Effector memory CD4-positive, alpha-beta T cell (primary cell): ENCODE data around the gene KRTDAP.
"Not testable (repeated sequence)": the region's sequence is repeated elsewhere in the genome, so short reads cannot be mapped to it uniquely, and the experiment has no call there.

ENCODE experiments used
- DNase-seq, 3 donors: peaks; one replicate each; pipeline ENCODE4 v3.0.0-alpha.2; 2020
- H3K27ac ChIP-seq: 2 replicates; pipeline ENCODE4 v1.7.0; 2013; ENCODE audit warnings: mild to moderate bottlenecking, low read length, moderate library complexity; ENCODE audit not compliant: insufficient read depth, poor library complexity, severe bottlenecking
- H3K27me3 ChIP-seq: replicated peaks from 2 replicates; pipeline ENCODE4 v1.7.0; 2013; ENCODE audit warnings: mild to moderate bottlenecking, low read length; ENCODE audit not compliant: insufficient read depth, control insufficient read depth, poor library complexity, severe bottlenecking
- H3K36me3 ChIP-seq: 2 replicates; pipeline ENCODE4 v1.7.0; 2013; ENCODE audit warnings: mild to moderate bottlenecking, low read length, moderate library complexity; ENCODE audit not compliant: control insufficient read depth, insufficient read depth
- H3K4me1 ChIP-seq: 2 replicates; pipeline ENCODE4 v1.7.0; 2013; ENCODE audit warnings: low read length, mild to moderate bottlenecking; ENCODE audit not compliant: control insufficient read depth, insufficient read depth, poor library complexity, severe bottlenecking
- H3K4me3 ChIP-seq: 2 replicates; pipeline ENCODE4 v1.7.0; 2013; ENCODE audit warnings: low read length, low read depth, mild to moderate bottlenecking; ENCODE audit not compliant: insufficient read depth, poor library complexity, severe bottlenecking
- H3K9me3 ChIP-seq: 2 replicates; pipeline ENCODE4 v1.7.0; 2013; ENCODE audit warnings: mild to moderate bottlenecking, low read length, moderate library complexity; ENCODE audit not compliant: control insufficient read depth

Gene KRTDAP

DNA sequence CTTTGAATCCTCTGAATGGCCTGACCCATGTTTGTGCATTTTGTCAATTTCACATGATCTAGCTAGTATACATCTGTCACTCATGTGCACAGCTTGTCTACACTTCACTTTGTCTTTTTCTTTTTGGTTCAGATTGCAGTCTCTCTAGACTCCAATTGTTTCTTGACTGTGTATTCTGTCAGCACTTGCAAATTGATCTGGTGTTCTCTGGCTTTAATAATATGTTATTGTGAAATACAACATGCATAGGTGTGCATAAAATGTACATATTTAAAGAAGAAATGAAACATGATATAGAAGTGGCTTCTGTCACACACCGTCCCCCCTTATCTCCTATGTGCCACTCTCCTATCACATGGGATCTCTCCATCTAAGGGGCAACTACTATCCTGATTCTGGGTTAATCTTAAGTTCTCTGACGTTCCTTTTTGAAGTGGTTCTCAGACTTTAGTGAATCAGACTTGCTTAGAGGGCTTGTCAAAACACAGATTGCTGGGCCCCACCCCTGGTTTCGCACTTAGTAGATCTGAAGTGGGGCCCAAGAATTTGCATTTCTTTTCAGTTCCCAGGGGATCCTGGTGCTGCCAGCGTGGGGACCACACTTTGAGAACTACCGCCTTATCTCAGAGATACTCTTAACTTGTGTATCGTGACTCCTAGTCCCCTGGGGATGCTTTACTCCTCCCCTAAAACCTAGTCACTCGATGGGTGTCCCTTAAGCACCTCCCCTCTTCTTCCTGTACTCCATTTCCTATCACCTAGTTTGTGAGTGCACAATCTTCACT lies 5.8 kb downstream of the KRTDAP start:
- Histone ChIP-seq H3K4me1 (no peaks in the 10 kb centered on the region), H3K9me3 (no peaks in the 10 kb centered on the region), H3K27me3 (no peaks in the 10 kb centered on the region), H3K4me3 (no peak overlapping the region), H3K36me3 (no peaks in the 10 kb centered on the region), H3K27ac (no peak overlapping the region)
- DNase-seq, result no peak

DNA sequence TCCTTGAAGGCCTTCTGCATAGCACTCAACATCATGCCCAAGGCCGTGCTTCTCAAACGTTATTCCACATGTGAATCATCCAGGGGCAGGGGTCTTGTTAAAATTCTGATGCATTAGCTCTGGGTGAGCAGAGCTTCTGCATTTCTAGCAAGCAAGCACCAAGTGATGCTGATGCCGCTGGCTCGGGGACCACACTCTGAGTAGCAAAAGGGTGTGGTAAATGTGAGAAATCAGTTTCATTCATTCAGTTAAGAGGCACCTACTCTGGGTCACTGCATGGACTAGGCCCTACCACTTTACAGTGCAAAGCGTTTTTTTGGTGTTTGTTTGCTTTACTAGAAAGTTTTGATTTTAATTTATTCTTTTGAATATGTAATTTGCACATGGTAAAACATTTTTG lies 7.2 kb downstream of the KRTDAP start:
- no peaks in the 10 kb centered on the region for H3K36me3 ChIP-seq
- no peak for DNase-seq

DNA sequence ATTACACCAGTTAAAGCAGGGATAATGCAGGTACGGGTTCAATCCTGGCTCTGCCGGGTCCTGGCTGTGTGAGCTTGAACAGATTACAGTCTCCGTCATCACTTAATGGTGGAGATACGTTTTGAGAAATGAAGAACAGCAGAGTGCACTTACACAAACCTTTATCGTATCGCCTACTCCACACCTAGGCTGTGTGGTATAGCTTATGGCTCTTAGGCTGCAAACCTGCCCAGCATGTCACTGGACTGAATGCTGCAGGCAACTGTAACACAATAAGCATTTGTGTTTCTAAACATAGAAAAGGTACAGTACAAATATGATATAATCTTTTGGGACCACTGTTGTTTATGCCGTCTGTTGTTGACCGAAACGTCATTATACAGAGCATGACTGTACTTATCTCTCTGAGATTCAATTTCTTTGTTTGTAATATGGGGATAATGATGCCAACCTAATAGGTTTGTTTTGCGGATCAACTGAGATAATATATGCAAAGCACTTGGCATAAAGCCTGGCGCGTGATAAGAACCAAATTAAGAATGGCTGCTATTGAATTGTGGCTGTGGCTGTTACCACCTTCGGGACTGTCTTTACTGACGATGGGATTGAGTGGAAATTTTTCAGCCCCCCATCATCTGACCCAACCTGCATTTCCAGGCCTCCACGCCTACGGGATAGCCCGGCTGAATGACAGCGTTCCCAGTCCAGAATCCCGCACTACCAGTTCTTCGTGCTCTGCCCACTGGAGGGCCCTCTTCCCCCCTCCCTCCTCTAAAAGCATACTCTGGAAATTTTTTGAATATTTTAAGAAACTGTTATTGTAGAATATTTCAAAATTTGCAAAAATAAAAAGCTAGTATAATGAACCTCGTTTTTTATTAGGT lies 11.2 kb downstream of the KRTDAP start:
- no peak overlapping the region for H3K27ac ChIP-seq
- H3K9me3 ChIP-seq, result no peaks in the 10 kb centered on the region
- H3K27me3 ChIP-seq, result no peaks in the 10 kb centered on the region
- H3K4me1 ChIP-seq, result no peaks in the 10 kb centered on the region
- no peak for DNase-seq
- no peak overlapping the region for H3K4me3 ChIP-seq
- no peaks in the 10 kb centered on the region for H3K36me3 ChIP-seq

More for the DNA sequence above, 7.2 kb downstream of the KRTDAP start:
- Histone ChIP-seq H3K4me3 (no peak overlapping the region), H3K27me3 (no peaks in the 10 kb centered on the region), H3K4me1 (no peaks in the 10 kb centered on the region), H3K9me3 (no peaks in the 10 kb centered on the region), H3K27ac (no peak overlapping the region)

DNA sequence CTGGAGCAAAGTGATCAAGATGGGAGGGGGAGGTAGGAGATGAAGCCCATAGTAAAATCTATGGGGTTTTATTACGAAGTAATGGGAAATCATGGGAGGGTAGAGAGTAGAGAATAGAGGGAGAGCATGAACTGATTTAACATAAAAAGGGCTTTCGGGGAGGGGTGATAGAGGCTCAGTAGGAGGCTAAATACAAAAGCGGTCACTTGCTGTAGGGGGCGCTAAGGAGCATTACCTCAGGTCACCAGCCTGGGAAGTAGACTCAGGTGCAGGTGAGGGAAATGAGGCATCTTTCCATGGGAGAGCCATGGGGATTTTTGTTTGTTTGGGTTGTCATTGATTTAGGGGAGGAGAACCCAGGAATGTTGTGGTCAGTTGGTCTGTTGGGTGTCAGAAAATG lies 14.1 kb downstream of the KRTDAP start:
- no peaks in the 10 kb centered on the region for H3K36me3 ChIP-seq
- no peaks in the 10 kb centered on the region for H3K27me3 ChIP-seq
- no peaks in the 10 kb centered on the region for H3K9me3 ChIP-seq
- no peaks in the 10 kb centered on the region for H3K4me1 ChIP-seq
- no peak overlapping the region for H3K27ac ChIP-seq
- no peak for DNase-seq
- no peak overlapping the region for H3K4me3 ChIP-seq

DNA sequence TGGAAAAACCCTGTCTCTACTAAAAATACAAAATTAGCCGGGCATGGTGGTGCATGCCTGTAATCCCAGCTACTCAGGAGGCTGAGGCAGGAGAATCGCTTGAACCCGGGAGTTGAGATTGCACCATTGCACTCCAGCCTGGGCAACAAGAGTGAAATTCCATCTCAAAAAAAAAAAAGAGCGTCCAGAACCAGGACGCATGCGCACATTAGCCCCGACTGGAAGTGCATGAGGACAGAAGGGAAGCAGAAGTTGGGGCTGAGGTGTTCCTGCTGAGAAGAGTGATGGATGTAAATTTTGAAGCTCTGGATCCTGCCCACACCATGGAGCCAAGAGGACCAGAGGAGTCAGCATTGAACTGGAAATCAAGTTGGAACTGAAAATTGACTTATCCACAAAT lies 15.7 kb downstream of the KRTDAP start:
- H3K27me3 ChIP-seq, result not testable (repeated sequence)

DNA sequence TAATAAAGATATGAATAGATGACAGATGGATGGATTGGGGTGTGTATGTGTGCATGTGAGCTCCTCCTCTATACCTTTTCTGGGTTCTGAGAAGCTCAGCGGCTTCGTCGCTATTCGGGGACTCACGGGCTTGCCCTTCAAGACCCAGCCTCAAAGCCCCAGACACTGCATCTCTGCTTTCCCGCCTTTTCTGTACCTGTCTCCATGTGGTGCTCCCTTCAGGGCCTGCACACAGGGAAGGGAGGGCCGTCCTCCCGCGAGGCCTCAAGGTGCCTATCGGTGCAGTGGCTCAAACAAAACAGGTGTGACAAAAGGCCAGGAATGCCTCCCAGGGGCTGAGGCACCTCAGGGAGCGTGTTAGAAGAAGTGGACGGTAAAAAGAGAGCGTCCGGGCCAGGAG lies 16.2 kb downstream of the KRTDAP start:
- DNase-seq, result no peak
- no peaks in the 10 kb centered on the region for H3K4me1 ChIP-seq
- H3K36me3 ChIP-seq, result no peaks in the 10 kb centered on the region
- H3K27ac ChIP-seq, result no peak overlapping the region
- H3K9me3 ChIP-seq, result no peaks in the 10 kb centered on the region
- H3K27me3 ChIP-seq, result no peaks in the 10 kb centered on the region
- H3K4me3 ChIP-seq, result no peak overlapping the region

More for the DNA sequence above, 15.7 kb downstream of the KRTDAP start:
- not testable (repeated sequence) for H3K9me3 ChIP-seq, H3K27ac ChIP-seq, DNase-seq, H3K4me1 ChIP-seq, H3K4me3 ChIP-seq, H3K36me3 ChIP-seq

DNA sequence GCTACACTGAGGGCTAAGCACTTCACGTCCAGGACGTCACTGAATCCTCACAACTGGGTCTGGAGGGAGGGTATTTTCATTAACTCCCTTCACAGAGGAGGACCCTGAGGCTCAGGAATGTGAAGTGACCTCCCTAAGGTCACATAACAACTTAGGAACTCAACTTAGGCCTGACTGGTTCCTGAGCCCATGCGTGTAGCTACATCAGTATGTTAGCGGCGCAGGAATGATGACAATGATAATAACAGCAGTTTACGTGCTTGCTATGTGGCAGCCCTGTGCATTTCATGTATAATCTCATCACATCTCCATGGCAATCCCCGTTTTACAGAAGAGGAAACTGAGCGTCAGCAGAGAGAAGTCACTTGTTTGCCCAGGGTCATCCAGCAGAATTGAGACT lies 18.3 kb downstream of the KRTDAP start:
- H3K4me1 ChIP-seq, result no peaks in the 10 kb centered on the region
- no peaks in the 10 kb centered on the region for H3K27me3 ChIP-seq
- no peaks in the 10 kb centered on the region for H3K9me3 ChIP-seq
- no peak overlapping the region for H3K27ac ChIP-seq
- no peak for DNase-seq
- no peaks in the 10 kb centered on the region for H3K36me3 ChIP-seq
- H3K4me3 ChIP-seq, result no peak overlapping the region

DNA sequence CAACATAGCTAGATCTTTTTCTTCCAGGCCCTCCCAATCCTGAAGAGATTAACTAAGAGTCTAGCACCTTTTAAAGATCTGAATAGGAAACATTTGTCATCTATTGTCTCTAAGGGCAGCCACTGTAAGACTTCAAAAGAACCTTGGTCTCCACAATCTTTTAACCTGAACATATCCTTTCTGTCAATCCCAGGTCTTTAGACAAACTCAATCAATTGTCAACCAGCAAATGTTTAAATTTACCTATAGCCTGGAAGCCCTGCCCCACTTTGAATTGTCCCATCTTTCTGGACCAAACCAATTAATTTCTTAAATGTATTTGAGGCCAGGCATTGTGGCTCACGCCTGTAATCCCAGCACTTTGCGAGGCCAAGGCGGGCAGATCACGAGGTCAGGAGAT lies 19.2 kb downstream of the KRTDAP start:
- DNase-seq, H3K4me1 ChIP-seq, H3K9me3 ChIP-seq, H3K27me3 ChIP-seq, H3K36me3 ChIP-seq, H3K27ac ChIP-seq, H3K4me3 ChIP-seq: not testable (repeated sequence)

DNA sequence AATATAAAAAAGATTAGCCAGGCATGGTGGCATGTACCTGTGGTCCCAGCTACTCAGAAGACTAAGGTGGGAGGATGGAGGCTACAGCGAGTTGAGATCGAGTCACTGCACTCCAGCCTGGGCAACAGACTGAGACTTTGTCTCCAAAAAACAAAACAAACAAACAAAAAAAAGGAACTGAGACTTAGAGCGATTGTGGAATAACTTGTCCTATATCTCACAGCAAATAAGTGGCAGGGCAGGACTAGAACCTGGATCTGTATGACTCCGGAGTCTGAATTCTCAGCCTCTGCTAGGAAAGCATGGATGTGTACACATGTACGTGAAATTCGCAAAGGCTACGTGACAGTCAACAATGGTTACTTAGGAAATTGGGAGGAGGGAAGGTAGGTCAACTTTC lies 20.1 kb downstream of the KRTDAP start:
- no peaks in the 10 kb centered on the region for H3K9me3 ChIP-seq
- H3K27me3 ChIP-seq, result no peaks in the 10 kb centered on the region
- no peaks in the 10 kb centered on the region for H3K36me3 ChIP-seq
- no peak overlapping the region for H3K4me3 ChIP-seq
- no peak overlapping the region for H3K27ac ChIP-seq
- H3K4me1 ChIP-seq, result no peaks in the 10 kb centered on the region
- DNase-seq, result no peak

DNA sequence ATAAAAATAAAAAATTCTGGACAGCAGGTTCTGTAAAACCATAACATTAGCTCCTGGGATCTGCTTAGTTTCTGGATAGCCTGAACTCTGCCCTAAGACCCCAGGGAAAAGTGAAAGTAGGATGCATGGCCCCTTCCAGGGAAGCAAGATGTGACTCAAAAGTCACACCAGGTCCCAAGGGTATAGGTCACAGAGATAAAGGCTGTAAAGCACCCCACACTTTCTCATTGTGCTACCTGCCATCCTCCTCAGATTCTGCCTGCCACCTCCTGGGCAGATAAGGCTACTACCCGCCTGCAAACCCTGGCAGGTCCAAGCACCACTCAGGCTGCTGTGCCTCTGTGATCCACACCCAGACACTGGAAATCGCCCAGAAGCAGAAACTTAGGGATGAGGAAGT lies 21.6 kb downstream of the KRTDAP start:
- Histone ChIP-seq H3K27ac (no peak overlapping the region), H3K4me1 (peaks cover under 1% of the 10 kb centered on the region), H3K36me3 (no peaks in the 10 kb centered on the region), H3K27me3 (no peaks in the 10 kb centered on the region), H3K9me3 (no peaks in the 10 kb centered on the region), H3K4me3 (no peak overlapping the region)
- peak; percentile 46 to 53 (median 47) for DNase-seq
